Measurements from ENCODE around the gene OR14A16. TPM values are rescaled to one million over a fixed set of nuclear protein-coding genes. Genes with fewer than 3 reads are reported as not detected.

OR14A16 gene
- total and polyA plus RNA-seq, 2 of the 4 experiments (the other 2 are of a cell fraction): not detected

DNA sequence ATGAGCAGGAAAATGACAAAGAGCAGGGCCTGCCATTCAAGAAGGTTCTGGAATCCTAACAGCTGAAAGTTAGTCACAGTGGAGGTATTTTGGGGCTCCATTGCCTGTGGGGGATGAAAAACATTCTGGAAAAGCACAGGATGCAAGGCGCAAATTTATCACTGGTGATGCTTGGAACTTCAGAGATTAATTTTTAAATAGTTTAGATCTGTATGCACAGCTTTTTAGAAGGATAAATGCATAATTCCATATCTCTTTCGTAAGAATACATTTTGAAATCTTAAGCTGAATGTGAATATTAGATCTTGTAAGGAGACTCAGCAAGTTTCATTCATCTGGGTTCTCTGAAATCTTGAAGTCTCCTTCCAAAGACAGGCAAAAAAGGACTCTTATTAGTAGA, 17.9 kb upstream of the OR14A16 start, which contains the start of gene OR11L1:
OR11L1 (minus strand) TSS at position 101 of the 400 bp plus-strand sequence; CDS start at position 101, 0 bp downstream.
- no peak within 1 kb of the TSS for H3K4ac ChIP-seq (ENCODE audit: low read depth, low read length)
- no peaks in the 10 kb centered on the region for H3K27me3 ChIP-seq (ENCODE audit: control insufficient read depth, insufficient read depth, low read length)
- no peak within 1 kb of the TSS for H3K4me2 ChIP-seq (ENCODE audit: low read depth, low read length)
- ATAC-seq (ENCODE audit: low read depth) (no peak), DNase-seq (no peak)
- H4K8ac ChIP-seq (ENCODE audit: low read depth in 2 of 2, low read length in 2 of 2): no peak within 1 kb of the TSS
- dilution Hi-C loops (cut with HindIII; ENCODE audit: low sequenced_read_pairs, unreplicated experiment) (no loop called here), intact Hi-C loops (cut with micrococcal nuclease) (no loop called here), in situ Hi-C loops (cut with MboI; ENCODE audit: low sequenced_read_pairs) (no loop called here)
- no peaks in the 10 kb centered on the region for H4K20me1 ChIP-seq (ENCODE audit: insufficient read depth, low read length)
- H2BK15ac ChIP-seq (ENCODE audit: low read depth, low read length): no peak within 1 kb of the TSS
- H3K79me1 ChIP-seq (ENCODE audit: low read depth in 1 of 2, low read length in 2 of 2): no peaks in the 10 kb centered on the region
- ChIA-PET POLR2A (ENCODE audit: unreplicated experiment) (no interaction called here), CTCF (no interaction called here)
- H3K56ac ChIP-seq (ENCODE audit: extremely low read depth, insufficient read depth, low read length): no peak within 1 kb of the TSS
- no peaks in the 10 kb centered on the region for H3K4me1 ChIP-seq (ENCODE audit: control insufficient read depth, insufficient read depth, low read length)
- H4K91ac ChIP-seq (ENCODE audit: insufficient read depth, low read depth, low read length): no peak within 1 kb of the TSS
- H3K9me1 ChIP-seq (ENCODE audit: insufficient read depth, low read length): no peaks in the 10 kb centered on the region
- H3K9me3 ChIP-seq (ENCODE audit: control insufficient read depth, insufficient read depth, low read length): peaks cover 22% of the 10 kb centered on the region; the same call in 1 of the 2 replicates
- no peak within 1 kb of the TSS for H3K4me3 ChIP-seq (ENCODE audit: insufficient read depth, low read depth, low read length)
- TF ChIP-seq ELK1 (IDR thresholded peaks at IDR 0.05; ENCODE audit: borderline replicate concordance, low read depth, low read length) (no peak), RAD21 (IDR thresholded peaks at IDR 0.05; ENCODE audit: low read length) (no peak), CHD1 (IDR thresholded peaks at IDR 0.05; ENCODE audit: low read depth, low read length) (no peak), MXI1 (IDR thresholded peaks at IDR 0.05; ENCODE audit: borderline replicate concordance, low read depth, low read length) (no peak), MAFK (IDR thresholded peaks at IDR 0.05; ENCODE audit: low read depth, low read length) (no peak), RCOR1 (IDR thresholded peaks at IDR 0.05; ENCODE audit: insufficient replicate concordance, low read length) (no peak), MAZ (IDR thresholded peaks at IDR 0.05; ENCODE audit: borderline replicate concordance, low read depth, low read length) (no peak), RFX5 (IDR thresholded peaks at IDR 0.05; ENCODE audit: low read depth, low read length) (no peak), FOS (IDR thresholded peaks at IDR 0.05; ENCODE audit: low read depth, low read length) (no peak), SMC3 (IDR thresholded peaks at IDR 0.05; ENCODE audit: low read depth, low read length) (no peak), BHLHE40 (IDR thresholded peaks at IDR 0.05; ENCODE audit: low read depth, low read length) (no peak), POLR2A (IDR thresholded peaks at IDR 0.05; ENCODE audit: low read depth, low read length) (no peak), CTCF (conservative IDR thresholded peaks at IDR 0.05; ENCODE audit: low read depth, low read length) (no peak), USF2 (IDR thresholded peaks at IDR 0.05; ENCODE audit: low read depth, low read length) (no peak)
- no peak within 1 kb of the TSS for H2BK5ac ChIP-seq (ENCODE audit: low read depth, low read length, poor library complexity, severe bottlenecking)
- H2BK20ac ChIP-seq (ENCODE audit: low read depth, low read length): no peak within 1 kb of the TSS
- no TSS peak for BruUV-seq (replicated peaks)
- no peak within 1 kb of the TSS for H2AK5ac ChIP-seq (ENCODE audit: low read depth, low read length)
- H2AK9ac ChIP-seq (replicated peaks; ENCODE audit: low read depth, low read length, poor library complexity): no peak within 1 kb of the TSS
- no peak within 1 kb of the TSS for H3K23ac ChIP-seq (ENCODE audit: low read depth, low read length)
- H2AFZ ChIP-seq (replicated peaks; ENCODE audit: low read length, poor library complexity): peak within 1 kb of the TSS; percentile 3
- no peak within 1 kb of the TSS for H3K14ac ChIP-seq (replicated peaks; ENCODE audit: low read depth, low read length)
- H2BK120ac ChIP-seq (ENCODE audit: low read depth, low read length): no peak within 1 kb of the TSS
- H3K18ac ChIP-seq (ENCODE audit: low read depth, low read length): no peak within 1 kb of the TSS
- H3K27ac ChIP-seq (ENCODE audit: insufficient read depth, low read length): no peak within 1 kb of the TSS
- H3K9ac ChIP-seq (ENCODE audit: low read depth, low read length): no peak within 1 kb of the TSS
- H4K5ac ChIP-seq (ENCODE audit: low read depth, low read length): no peak within 1 kb of the TSS
- no peaks in the 10 kb centered on the region for H3K36me3 ChIP-seq (ENCODE audit: control insufficient read depth, insufficient read depth, low read length)
- no CpG with 5 or more reads among the region's 2 CpGs for WGBS, 2 experiments (ENCODE audit: extremely low coverage in 2 of 2, insufficient read length in 1 of 2)

Measured in IMR-90 (cell line).